ENCODE results near the gene PLK5. TPM values are rescaled to one million over a fixed set of nuclear protein-coding genes. Genes with fewer than 3 reads are reported as not detected.
"Not testable (repeated sequence)": the region's sequence is repeated elsewhere in the genome, so short reads cannot be mapped to it uniquely, and the experiment has no call there.

The PLK5 gene, protein sequence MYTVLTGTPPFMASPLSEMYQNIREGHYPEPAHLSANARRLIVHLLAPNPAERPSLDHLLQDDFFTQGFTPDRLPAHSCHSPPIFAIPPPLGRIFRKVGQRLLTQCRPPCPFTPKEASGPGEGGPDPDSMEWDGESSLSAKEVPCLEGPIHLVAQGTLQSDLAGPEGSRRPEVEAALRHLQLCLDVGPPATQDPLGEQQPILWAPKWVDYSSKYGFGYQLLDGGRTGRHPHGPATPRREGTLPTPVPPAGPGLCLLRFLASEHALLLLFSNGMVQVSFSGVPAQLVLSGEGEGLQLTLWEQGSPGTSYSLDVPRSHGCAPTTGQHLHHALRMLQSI
- 0.69 TPM for polyA plus RNA-seq (2013, experiment 1 of 4)
- polyA plus RNA-seq (2013, experiment 2 of 4), result 0.71 TPM
- 0.37 TPM for polyA plus RNA-seq (2013, experiment 3 of 4)
- 0.57 TPM for polyA plus RNA-seq (2013, experiment 4 of 4)

DNA sequence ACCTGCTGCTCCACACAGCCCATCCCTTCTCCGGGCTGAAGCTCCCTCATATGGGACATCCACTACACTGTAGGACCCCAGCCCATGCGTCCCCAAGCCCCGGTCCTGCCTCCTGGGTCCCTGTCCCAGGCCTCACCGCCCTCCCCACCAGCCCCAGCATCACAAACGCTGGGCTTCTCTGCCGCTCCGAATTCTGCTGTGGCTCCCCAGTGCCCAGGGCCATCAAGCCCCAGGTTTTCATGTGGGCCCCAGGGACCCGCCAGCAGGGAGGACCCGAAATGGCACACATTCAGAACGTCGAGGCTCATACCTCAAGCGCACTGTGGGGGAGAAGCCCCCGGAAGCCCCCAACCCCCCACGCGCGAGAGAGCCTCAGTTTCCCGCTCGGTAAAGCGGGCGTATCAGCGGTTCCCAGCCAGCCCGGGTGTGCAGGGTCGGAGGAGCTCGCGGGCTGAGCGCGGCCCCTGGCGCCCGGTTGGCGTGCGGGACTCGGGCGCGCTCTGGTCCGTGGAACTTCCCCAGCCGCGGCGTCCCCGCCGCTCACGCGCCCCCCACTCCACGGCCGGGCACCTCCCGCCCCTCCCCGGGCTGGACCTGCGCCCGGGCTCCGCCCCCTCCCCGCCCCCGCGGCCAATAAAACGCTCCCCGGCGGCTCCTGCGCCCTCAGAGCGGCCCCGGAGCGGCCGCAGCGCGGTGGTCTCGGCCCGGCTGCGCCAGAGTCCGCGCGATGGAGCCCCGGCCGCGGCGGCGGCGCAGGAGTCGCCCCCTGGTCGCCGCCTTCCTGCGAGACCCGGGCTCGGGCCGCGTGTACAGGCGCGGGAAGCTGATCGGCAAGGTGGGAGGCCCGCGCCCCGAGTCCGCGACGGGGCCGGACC lies at the start of gene PLK5:
PLK5 (plus strand) TSS at position 666 of the 875 bp plus-strand sequence. CDS start 2,920 bp downstream, outside the sequence.
- no peak within 1 kb of the TSS for H3K27ac ChIP-seq (ENCODE audit: insufficient read depth, low read depth, low read length, poor library complexity, severe bottlenecking)
- H3K4me3 ChIP-seq (ENCODE audit: insufficient read depth, low read depth, low read length), result peak within 1 kb of the TSS; percentile 16
- no peaks in the 10 kb centered on the region for H3K4me1 ChIP-seq (ENCODE audit: control insufficient read depth, insufficient read depth, low read length)
- no peaks in the 10 kb centered on the region for H3K9me3 ChIP-seq (ENCODE audit: control insufficient read depth, low read length)
- H3K27me3 ChIP-seq (ENCODE audit: control insufficient read depth, insufficient read depth, low read length, poor library complexity, severe bottlenecking), result peaks cover 64% of the 10 kb centered on the region
- WGBS, 2 experiments, result 11 to 12% methylated on average over 92 of the region's 92 CpGs
- no peaks in the 10 kb centered on the region for H3K36me3 ChIP-seq (ENCODE audit: control insufficient read depth, insufficient read depth, low read length)

DNA sequence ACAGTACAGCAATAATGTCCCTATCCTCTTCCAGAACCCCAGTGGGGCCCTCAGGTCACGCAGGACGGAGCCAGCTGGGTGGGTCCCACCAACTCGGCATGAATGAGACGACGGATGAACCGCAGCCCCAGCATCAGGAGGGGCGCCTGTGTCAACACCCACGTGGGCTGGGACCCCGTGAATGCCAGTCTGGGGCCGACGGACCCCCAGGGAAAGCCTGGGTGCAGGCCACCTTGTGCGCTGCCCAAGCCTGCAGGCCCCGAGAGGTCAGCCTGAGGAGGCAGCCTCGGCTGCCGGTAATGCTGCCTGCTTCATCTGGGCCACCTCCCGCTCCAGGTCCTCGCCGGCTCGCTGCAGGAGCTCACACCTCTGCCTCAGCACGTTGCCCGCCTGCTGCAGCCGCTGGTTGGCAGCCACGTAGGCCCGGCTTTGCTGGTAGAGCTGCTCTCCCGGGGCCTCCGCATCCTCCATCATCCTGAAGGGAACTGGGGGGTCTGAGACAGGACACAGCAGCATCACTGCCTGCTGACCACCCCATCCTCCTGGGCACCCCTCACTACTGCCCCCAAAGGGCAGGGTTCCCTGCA lies 49.0 kb upstream of the PLK5 start:
- H3K4me3 ChIP-seq (ENCODE audit: insufficient read depth, low read depth, low read length), result no peak overlapping the region
- WGBS, 2 experiments, result 94% methylated on average over 26 of the region's 26 CpGs
- H3K27ac ChIP-seq (ENCODE audit: insufficient read depth, low read depth, low read length, poor library complexity, severe bottlenecking), result no peak overlapping the region
- no peaks in the 10 kb centered on the region for H3K9me3 ChIP-seq (ENCODE audit: control insufficient read depth, low read length)
- H3K4me1 ChIP-seq (ENCODE audit: control insufficient read depth, insufficient read depth, low read length), result peaks cover 12% of the 10 kb centered on the region
- peaks cover 42% of the 10 kb centered on the region for H3K27me3 ChIP-seq (ENCODE audit: control insufficient read depth, insufficient read depth, low read length, poor library complexity, severe bottlenecking)
- no peaks in the 10 kb centered on the region for H3K36me3 ChIP-seq (ENCODE audit: control insufficient read depth, insufficient read depth, low read length)

DNA sequence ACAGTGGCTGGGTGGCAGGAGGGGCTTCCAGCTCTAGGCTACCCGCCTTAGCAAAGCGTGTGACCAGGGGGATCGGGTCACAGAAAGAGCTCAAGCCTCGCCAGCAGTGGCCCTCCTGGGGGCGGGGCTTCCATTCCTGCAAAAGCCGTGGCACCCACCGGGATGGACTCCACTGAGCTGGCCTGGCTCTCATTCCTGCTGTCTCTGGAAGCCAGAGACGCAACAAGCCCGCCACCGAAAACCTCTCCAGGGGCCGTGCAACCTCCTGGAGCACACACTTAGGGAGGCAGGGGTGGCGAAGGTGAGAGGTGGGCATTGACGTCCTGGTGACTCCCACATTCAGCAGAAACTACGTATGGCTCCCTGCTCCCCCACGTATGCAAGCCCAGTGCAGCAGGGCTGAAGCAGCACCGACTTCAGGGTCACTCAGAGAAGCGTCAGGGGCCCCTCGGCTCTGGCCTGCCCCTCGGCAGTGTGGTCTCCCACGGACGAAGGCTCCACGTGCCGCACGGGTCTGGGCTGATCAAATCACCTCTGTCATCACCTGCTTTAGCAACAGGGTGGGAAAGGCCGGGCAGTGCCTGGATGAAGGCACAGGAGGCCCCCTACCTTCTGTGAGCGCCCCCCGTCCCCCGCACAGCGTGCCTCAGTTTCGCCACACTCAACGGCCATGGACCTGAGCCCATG lies 48.0 kb upstream of the PLK5 start:
- Histone ChIP-seq H3K4me3 (ENCODE audit: insufficient read depth, low read depth, low read length) (no peak overlapping the region), H3K4me1 (ENCODE audit: control insufficient read depth, insufficient read depth, low read length) (peaks cover 7% of the 10 kb centered on the region), H3K27me3 (ENCODE audit: control insufficient read depth, insufficient read depth, low read length, poor library complexity, severe bottlenecking) (peaks cover 32% of the 10 kb centered on the region), H3K36me3 (ENCODE audit: control insufficient read depth, insufficient read depth, low read length) (no peaks in the 10 kb centered on the region), H3K9me3 (ENCODE audit: control insufficient read depth, low read length) (no peaks in the 10 kb centered on the region), H3K27ac (ENCODE audit: insufficient read depth, low read depth, low read length, poor library complexity, severe bottlenecking) (no peak overlapping the region)
- 93 to 95% methylated on average over 31 of the region's 31 CpGs for WGBS, 2 experiments

DNA sequence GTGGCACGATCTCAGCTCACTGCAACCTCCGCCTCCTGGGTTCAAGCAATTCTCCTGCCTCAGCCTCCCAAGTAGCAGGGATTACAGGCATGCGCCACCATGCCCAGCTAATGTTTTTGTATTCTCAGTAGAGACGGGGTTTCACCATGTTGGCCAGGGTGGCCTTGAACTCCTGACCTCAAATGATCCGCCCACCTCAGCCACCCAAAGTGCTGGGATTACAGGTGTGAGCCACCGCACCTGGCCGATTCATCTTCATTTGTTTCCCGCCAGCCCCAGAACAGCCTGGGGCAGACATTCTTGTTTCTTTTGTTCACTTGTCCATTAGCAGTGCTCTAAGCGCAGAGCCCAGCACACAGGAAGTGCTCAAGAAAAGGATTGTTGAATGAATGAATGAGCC lies 46.8 kb upstream of the PLK5 start:
- H3K27ac ChIP-seq (ENCODE audit: insufficient read depth, low read depth, low read length, poor library complexity, severe bottlenecking); H3K4me1 ChIP-seq (ENCODE audit: control insufficient read depth, insufficient read depth, low read length); H3K9me3 ChIP-seq (ENCODE audit: control insufficient read depth, low read length); H3K36me3 ChIP-seq (ENCODE audit: control insufficient read depth, insufficient read depth, low read length); H3K4me3 ChIP-seq (ENCODE audit: insufficient read depth, low read depth, low read length): not testable (repeated sequence)
- H3K27me3 ChIP-seq (ENCODE audit: control insufficient read depth, insufficient read depth, low read length, poor library complexity, severe bottlenecking), result peaks cover 20% of the 10 kb centered on the region
- 95 to 97% methylated on average over 9 of the region's 9 CpGs for WGBS, 2 experiments

DNA sequence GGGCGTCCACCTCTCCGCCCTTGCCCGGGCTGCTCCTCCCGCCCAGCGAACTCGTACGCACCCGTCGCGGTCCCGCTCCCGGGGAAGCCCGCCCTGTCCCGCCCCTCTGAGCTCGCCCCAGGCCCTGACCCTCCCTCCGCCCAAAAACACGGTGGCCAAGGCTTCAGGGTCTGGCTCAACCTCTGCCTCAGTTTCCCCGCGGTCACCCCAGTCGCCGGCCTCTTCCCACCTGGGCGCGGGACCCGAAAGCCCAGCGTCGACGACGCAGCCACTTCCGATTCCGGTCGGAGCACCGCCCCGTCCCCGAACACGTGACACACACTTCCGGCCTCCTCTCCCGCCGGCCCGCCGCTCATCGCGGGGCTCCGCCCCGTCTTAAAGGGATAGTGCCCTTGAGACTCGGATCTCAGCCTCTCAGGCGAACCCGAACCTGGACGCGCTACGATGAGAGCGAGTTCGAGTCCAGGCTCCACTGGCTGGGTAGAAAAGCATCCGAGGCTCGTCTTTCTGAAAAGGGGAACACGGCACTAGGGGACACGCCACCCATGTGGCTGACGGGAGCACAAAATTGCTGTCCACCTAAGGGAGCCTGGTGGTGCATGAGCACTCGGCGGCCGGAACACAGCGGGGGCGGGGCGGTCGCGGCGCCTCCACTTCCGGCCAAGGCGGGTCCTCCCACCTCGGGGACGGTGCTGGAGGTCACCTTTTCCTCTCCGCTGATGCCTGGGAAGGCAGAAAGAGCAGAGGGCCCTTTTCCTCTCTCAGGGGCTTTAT lies 44.8 kb upstream of the PLK5 start, which contains the start of gene C19orf25:
C19orf25 (minus strand) TSS at position 282 of the 774 bp plus-strand sequence. CDS start 312 bp downstream, outside the sequence.
- Histone ChIP-seq H3K36me3 (ENCODE audit: control insufficient read depth, insufficient read depth, low read length) (no peaks in the 10 kb centered on the region), H3K27ac (ENCODE audit: insufficient read depth, low read depth, low read length, poor library complexity, severe bottlenecking) (no peak within 1 kb of the TSS), H3K9me3 (ENCODE audit: control insufficient read depth, low read length) (no peaks in the 10 kb centered on the region), H3K27me3 (ENCODE audit: control insufficient read depth, insufficient read depth, low read length, poor library complexity, severe bottlenecking) (no peaks in the 10 kb centered on the region), H3K4me3 (ENCODE audit: insufficient read depth, low read depth, low read length) (peak within 1 kb of the TSS; percentile 50), H3K4me1 (ENCODE audit: control insufficient read depth, insufficient read depth, low read length) (peaks cover 4% of the 10 kb centered on the region)
- WGBS, 2 experiments, result 1% methylated on average over 71 of the region's 71 CpGs

DNA sequence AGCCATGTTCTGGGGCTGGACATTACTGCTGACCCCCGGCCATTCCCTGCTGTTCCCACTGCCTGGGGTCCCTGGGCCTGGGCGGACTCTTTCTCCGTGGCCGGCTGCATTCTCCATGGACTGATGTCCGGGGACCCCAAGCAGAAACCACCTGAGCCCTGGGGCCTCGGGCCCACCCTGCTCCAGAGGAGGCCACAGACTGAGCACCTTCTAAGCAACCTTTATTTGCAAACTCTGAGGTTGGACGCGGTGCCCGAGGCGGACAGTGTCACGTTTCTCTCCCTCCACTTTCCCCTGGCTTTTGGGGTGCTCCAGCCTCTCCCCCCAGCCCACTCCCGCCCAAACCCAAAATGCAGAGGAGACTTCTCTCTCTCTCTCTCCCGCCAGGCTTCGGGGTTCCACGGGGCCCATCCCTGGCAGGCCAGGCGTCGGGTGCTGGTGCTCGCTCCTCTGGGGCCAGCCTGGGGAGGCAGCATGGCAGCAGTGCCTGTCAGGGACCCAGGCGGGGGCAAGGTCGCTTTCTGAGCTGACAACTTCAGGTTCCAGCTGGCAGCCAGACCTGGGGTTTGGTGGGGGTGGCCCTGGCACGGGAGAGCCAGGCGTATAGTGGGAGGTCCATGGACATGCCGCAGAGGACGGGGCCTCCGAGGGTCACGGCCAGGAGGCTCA lies 42.5 kb upstream of the PLK5 start:
- no peak overlapping the region for H3K4me3 ChIP-seq (ENCODE audit: insufficient read depth, low read depth, low read length)
- H3K27me3 ChIP-seq (ENCODE audit: control insufficient read depth, insufficient read depth, low read length, poor library complexity, severe bottlenecking), result no peaks in the 10 kb centered on the region
- H3K9me3 ChIP-seq (ENCODE audit: control insufficient read depth, low read length), result no peaks in the 10 kb centered on the region
- no peak overlapping the region for H3K27ac ChIP-seq (ENCODE audit: insufficient read depth, low read depth, low read length, poor library complexity, severe bottlenecking)
- H3K4me1 ChIP-seq (ENCODE audit: control insufficient read depth, insufficient read depth, low read length), result peaks cover 4% of the 10 kb centered on the region
- no peaks in the 10 kb centered on the region for H3K36me3 ChIP-seq (ENCODE audit: control insufficient read depth, insufficient read depth, low read length)
- 89 to 90% methylated on average over 26 of the region's 26 CpGs for WGBS, 2 experiments

DNA sequence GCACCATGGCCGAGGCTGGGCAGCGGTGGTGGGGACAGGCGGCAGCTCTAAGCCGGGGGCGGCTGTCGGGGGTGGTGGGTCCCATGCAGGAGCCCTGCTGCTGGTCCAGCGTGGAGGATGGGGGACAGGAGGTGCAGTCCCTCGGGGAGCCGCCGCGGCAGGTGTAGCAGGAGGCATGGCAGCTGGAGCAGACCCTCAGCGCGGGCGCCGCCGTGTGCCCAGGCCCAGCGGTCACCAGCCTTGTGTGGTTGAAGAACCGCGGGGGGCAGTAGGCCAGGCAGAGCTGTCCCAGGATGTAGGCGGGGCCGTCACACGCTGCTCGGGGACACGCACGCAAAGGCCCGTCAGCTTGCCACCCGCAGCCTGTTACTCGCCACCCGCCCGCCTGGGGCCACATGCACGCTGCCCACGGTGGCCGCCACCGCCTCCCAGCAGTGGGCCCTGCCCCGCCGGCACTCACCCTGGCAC lies 42.0 kb upstream of the PLK5 start:
- no peaks in the 10 kb centered on the region for H3K9me3 ChIP-seq (ENCODE audit: control insufficient read depth, low read length)
- H3K4me1 ChIP-seq (ENCODE audit: control insufficient read depth, insufficient read depth, low read length), result peaks cover 4% of the 10 kb centered on the region
- H3K27ac ChIP-seq (ENCODE audit: insufficient read depth, low read depth, low read length, poor library complexity, severe bottlenecking), result no peak overlapping the region
- H3K27me3 ChIP-seq (ENCODE audit: control insufficient read depth, insufficient read depth, low read length, poor library complexity, severe bottlenecking), result no peaks in the 10 kb centered on the region
- whole genome bisulfite sequencing, 2 experiments, result 93 to 94% methylated on average over 36 of the region's 36 CpGs
- H3K36me3 ChIP-seq (ENCODE audit: control insufficient read depth, insufficient read depth, low read length), result no peaks in the 10 kb centered on the region
- no peak overlapping the region for H3K4me3 ChIP-seq (ENCODE audit: insufficient read depth, low read depth, low read length)

DNA sequence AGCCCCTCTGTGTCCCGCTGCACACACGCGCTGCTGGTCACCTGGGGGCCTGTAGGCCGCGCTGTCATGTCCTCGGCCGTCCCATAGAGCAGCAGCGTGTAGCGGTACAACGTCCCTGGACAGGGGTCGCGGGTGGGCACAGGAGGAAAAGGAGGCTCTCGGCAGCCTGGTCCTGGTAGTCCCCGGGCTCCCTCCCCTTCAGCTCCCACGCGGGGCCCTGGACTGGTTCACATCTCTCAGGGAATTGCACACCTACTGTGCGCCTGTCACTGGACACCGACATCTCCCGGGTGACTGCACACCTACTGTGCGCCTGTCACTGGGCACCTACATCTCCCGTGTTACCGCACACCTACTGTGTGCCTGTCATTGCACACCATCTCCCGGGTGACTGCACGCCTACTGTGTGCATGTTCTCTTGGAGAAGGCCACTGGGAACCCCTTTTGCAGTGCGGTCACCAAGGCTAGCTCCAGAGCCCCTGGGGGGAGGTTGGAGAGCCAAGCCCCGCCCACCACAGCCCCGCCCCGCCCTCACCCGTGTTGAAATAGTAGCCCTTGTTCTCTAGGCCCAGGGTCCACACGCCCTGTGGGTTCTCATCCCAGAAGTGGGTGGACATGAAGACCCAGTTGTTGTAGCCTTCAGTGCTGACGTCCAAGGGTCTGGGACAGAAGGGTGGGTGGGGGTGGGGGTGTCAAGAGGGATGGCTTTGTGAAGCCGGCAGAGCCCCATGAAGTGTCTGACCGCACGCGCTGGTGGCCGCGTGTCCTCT lies 41.3 kb upstream of the PLK5 start:
- no peak overlapping the region for H3K27ac ChIP-seq (ENCODE audit: insufficient read depth, low read depth, low read length, poor library complexity, severe bottlenecking)
- H3K9me3 ChIP-seq (ENCODE audit: control insufficient read depth, low read length), result no peaks in the 10 kb centered on the region
- H3K4me3 ChIP-seq (ENCODE audit: insufficient read depth, low read depth, low read length), result no peak overlapping the region
- 91% methylated on average over 37 of the region's 37 CpGs for WGBS, 2 experiments
- peaks cover 4% of the 10 kb centered on the region for H3K4me1 ChIP-seq (ENCODE audit: control insufficient read depth, insufficient read depth, low read length)
- H3K36me3 ChIP-seq (ENCODE audit: control insufficient read depth, insufficient read depth, low read length), result no peaks in the 10 kb centered on the region
- H3K27me3 ChIP-seq (ENCODE audit: control insufficient read depth, insufficient read depth, low read length, poor library complexity, severe bottlenecking), result no peaks in the 10 kb centered on the region

All from ectodermal cell (in vitro differentiated cells).